OCI-LY7 (cell line): ENCODE data around the gene KAZN.

Experiments
- CTCF ChIP-seq: fragments of 200-600 bp; sonication (generic); conservative IDR thresholded peaks from 2 replicates; pipeline ENCODE4 v1.5.1; 2014; ENCODE audit warnings: mild to moderate bottlenecking, antibody characterized with exemption, low read length, moderate library complexity, mixed read lengths
- EZH2phosphoT487 ChIP-seq: fragments of 200-600 bp; sonication (generic); IDR thresholded peaks from 2 replicates; pipeline ENCODE4 v1.6.1; 2018; ENCODE audit warnings: low read depth, borderline replicate concordance, mild to moderate bottlenecking, mixed run types, antibody characterized with exemption, low read length, moderate library complexity, mixed read lengths

DNA sequence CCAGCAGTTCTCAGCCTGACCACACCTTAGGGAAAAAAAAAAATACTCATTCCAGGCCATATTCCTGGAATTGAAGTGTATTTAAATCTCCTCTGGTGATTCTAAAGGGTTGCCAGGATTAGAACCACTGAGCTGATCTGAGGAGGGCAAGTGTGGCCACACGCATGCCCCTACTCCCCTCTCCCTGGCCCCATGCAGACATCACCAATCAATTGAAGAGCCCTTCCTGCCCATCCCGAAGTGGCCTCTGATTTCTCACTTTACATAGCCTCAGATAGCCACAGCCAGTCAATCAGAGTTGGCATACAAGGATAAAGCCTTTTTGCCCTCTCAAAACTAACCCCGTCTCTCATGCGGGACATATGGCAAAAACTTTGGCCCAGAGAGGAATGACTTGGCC is 470.5 kb downstream of the KAZN start:
- no peak for TF ChIP-seq CTCF
- TF ChIP-seq EZH2phosphoT487 = no peak
